Fibroblast of skin of scalp (primary cell): Measurements from ENCODE around the gene PEPD.
A peak's percentile ranks its signal among the peaks of the same experiment; 100 is the strongest.

Experiments used
- DNase-seq: peaks from one replicate; pipeline ENCODE4 v3.0.0-alpha.2; 2013

PEPD gene

GRCh38 chr19:33418871-33419787 lies 102.5 kb downstream of the PEPD start:
- DNase-seq = no peak

- no peak for DNase-seq
Observed at GRCh38 chr19:33418461-33418860, 103.1 kb downstream of the PEPD start.

GRCh38 chr19:33417751-33418150 lies 103.8 kb downstream of the PEPD start:
- no peak for DNase-seq

GRCh38 chr19:33416307-33417215 lies 105.0 kb downstream of the PEPD start:
- DNase-seq = peak; percentile 62

GRCh38 chr19:33414667-33415605 lies 106.7 kb downstream of the PEPD start:
- DNase-seq = no peak

GRCh38 chr19:33413868-33414666 lies 107.5 kb downstream of the PEPD start:
- DNase-seq = no peak

- DNase-seq = no peak
Observed at GRCh38 chr19:33413426-33413725, 108.2 kb downstream of the PEPD start.

GRCh38 chr19:33412601-33413425 lies 108.8 kb downstream of the PEPD start:
- no peak for DNase-seq

- no peak for DNase-seq
Observed at GRCh38 chr19:33411621-33412180, 109.9 kb downstream of the PEPD start.

- no peak for DNase-seq
Observed at GRCh38 chr19:33410915-33411401, 110.6 kb downstream of the PEPD start.

GRCh38 chr19:33409906-33410685 lies 111.5 kb downstream of the PEPD start:
- DNase-seq = no peak

- no peak for DNase-seq
Observed at GRCh38 chr19:33408538-33409434, 112.8 kb downstream of the PEPD start.

- DNase-seq = no peak
Observed at GRCh38 chr19:33408116-33408515, 113.5 kb downstream of the PEPD start.

- no peak for DNase-seq
Observed at GRCh38 chr19:33407716-33408115, 113.9 kb downstream of the PEPD start.

- no peak for DNase-seq
Observed at GRCh38 chr19:33407140-33407551, 114.4 kb downstream of the PEPD start.

GRCh38 chr19:33406521-33407139 lies 115.0 kb downstream of the PEPD start:
- DNase-seq = peak; percentile 62
